NCI-H2029 treated with DMSO at 0.1 percent for 48 hours (cell line): Measurements from ENCODE around the gene PSPN.
"Not testable (repeated sequence)": the region's sequence is repeated elsewhere in the genome, so short reads cannot be mapped to it uniquely, and the experiment has no call there.

Source experiments
- DNase-seq: peaks from one replicate; lab custom pipeline; 2025; lab: John Stamatoyannopoulos, UW

Gene PSPN

GRCh38 chr19:6373096-6373812, 2.5 kb downstream of the PSPN start:
- DNase-seq: peak; percentile 90

- DNase-seq: peak; percentile 96
These were observed 3.1 kb downstream of the PSPN start, which contains the start of gene ALKBH7 for GRCh38 chr19:6372594-6373095. ALKBH7 (plus strand) TSS chr19:6372794; CDS start chr19:6372821, 27 bp downstream.

GRCh38 chr19:6364353-6364752, 11.4 kb downstream of the PSPN start:
- no peak for DNase-seq

GRCh38 chr19:6362351-6362801, 13.4 kb downstream of the PSPN start:
- no peak for DNase-seq

GRCh38 chr19:6362027-6362350, 13.7 kb downstream of the PSPN start:
- no peak for DNase-seq

GRCh38 chr19:6360857-6361216, 14.9 kb downstream of the PSPN start:
- not testable (repeated sequence) for DNase-seq

GRCh38 chr19:6360445-6360844, 15.3 kb downstream of the PSPN start:
- not testable (repeated sequence) for DNase-seq

GRCh38 chr19:6359568-6360341, 16.0 kb downstream of the PSPN start:
- DNase-seq: no peak

- DNase-seq: no peak
These were observed 17.7 kb downstream of the PSPN start for GRCh38 chr19:6358003-6358402.

- DNase-seq: no peak
These were observed 18.6 kb downstream of the PSPN start for GRCh38 chr19:6357174-6357573.

- not testable (repeated sequence) for DNase-seq
These were observed 20.3 kb downstream of the PSPN start for GRCh38 chr19:6355321-6356040.

- no peak for DNase-seq
These were observed 21.5 kb downstream of the PSPN start for GRCh38 chr19:6354098-6354674.

GRCh38 chr19:6352381-6353165, 23.2 kb downstream of the PSPN start:
- no peak for DNase-seq

GRCh38 chr19:6350688-6351087, 25.0 kb downstream of the PSPN start:
- no peak for DNase-seq

GRCh38 chr19:6349271-6349670, 26.5 kb downstream of the PSPN start:
- DNase-seq: not testable (repeated sequence)

- no peak for DNase-seq
These were observed 32.3 kb downstream of the PSPN start for GRCh38 chr19:6343462-6343861.

- no peak for DNase-seq
These were observed 35.1 kb downstream of the PSPN start for GRCh38 chr19:6340493-6341201.

- DNase-seq: no peak
These were observed 41.0 kb downstream of the PSPN start for GRCh38 chr19:6334490-6335285.

- no peak for DNase-seq
These were observed 42.3 kb downstream of the PSPN start, which contains the start of gene ACER1 for GRCh38 chr19:6333439-6333838. ACER1 (minus strand) TSS chr19:6333612; CDS start chr19:6333551, 61 bp downstream.

- DNase-seq: no peak
These were observed 48.9 kb downstream of the PSPN start for GRCh38 chr19:6326815-6327214.
